NCI-H146 treated with DMSO at 0.1 percent for 48 hours (cell line): ENCODE measurements around the gene EVI2B.
"Not testable (repeated sequence)": the region's sequence is repeated elsewhere in the genome, so short reads cannot be mapped to it uniquely, and the experiment has no call there.

Source experiments
- DNase-seq: peaks from one replicate; lab custom pipeline; 2025; ENCODE audit not compliant: unreplicated experiment; lab: John Stamatoyannopoulos, UW

The EVI2B gene

DNA sequence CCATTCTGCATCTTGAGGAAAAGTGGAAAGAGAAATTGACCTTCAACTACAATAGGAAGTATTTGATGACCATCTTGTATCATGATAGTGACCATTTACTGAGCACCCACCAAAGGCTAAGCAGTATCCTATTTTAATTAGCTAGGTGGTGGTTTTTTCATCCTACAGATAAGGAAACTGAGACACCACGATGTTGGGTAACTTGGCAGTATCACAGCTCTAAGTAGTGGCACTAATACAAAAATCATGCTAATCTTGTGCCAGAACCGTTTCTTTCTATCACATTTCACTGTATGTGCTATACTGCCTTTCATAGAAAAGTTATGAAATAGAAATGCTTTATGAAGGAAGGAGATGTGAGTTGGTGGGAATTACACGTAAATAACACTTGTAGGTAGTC lies 2.3 kb downstream of the EVI2B start:
- no peak for DNase-seq

DNA sequence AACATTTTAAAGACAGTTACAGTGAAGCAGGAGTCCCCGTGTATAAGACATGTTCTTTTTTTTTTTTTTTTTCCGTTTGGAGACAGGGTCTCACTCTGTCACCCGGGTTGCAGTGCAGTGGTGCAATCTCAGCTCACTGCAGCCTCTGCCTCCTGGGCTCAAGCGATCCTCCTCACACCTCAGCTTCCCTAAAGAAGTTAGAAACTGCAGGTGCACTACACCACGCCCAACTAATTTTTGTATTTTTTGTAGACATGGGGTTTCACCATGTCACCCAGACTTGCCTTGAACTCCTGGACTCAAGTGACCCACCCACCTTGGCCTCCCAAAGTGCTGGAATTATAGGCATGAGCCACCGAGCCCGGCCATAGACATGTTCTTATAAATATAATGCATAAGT lies 3.0 kb downstream of the EVI2B start:
- DNase-seq, result no peak

DNA sequence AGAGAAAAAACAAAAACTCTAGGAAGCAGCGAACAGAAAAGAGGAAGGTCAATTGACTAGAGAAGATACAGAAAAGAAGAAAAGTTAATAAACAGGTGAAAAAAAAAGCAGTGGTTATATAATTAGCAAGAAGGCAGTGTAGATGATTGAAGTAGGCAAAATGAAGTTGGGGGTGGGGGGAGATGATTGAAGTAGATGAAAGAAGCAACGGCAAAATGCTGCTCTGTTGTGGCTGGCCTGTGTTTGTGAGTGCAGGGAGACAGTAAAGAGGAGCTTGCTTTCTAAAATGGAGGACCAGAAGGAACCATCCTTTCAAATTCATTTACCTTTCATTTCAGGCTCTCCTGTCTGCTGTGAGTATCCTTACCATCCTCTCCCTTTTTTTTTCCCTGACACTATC lies 3.6 kb downstream of the EVI2B start:
- no peak for DNase-seq

DNA sequence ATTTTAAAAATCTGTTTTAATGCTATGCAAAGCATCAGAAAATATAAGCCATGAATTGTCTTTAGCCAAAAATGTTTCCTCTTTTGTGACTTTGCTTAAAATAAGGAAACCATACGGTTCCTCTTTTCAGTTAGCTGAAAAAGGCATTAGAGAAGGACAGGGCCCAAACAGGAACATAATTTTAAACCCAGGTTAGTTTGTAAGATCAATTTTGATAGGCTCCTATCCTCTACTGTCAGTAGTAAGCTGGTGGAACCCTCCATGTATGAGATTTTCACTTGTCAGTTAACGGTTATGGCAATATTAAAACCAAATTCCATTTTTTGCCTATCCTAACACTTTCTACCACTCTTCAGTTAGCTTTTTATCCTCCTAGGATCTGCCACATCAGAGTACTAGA lies 4.3 kb downstream of the EVI2B start:
- no peak for DNase-seq

DNA sequence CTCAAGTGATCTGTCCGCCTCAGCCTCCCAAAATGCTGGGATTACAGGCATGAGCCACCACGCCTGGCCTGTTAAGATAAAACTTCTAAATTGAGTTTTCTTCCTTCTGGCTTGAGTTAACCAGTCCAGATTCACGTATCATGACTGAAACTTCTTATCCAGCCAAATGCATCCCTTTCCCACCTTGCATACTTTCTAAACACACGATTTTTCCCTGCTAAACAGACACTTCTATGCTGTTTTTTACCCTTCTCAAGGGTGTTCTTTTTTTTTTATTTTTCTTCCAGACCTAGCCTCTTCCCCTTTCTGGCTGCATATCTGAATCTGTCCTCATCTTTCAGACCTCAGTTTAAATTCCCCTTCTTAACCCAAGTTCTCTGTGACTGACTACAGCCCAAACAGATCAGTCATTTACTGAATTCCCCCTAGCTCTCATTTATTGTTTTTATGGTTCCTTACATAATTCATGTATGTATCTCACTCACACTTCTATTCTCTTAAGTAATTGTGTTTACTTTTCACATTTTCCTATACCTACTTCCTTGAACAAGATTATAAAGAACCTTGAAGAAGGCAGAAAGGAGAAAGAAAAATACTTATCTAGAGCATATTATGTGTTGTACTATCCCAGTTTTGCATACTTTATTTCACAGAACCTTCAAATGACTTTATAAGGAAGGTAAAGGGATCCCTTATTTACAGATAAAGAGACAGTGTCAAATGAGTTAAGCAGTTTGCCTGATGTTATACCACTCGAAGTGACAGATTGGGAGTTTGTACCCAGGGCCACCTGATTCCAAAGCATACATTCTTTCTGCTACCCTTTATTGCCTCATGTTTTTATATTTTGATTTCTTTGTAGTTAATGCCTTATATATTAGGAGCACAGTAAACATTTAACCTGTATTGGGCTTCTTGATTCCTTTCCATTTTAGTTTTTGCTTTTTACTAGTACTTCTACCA lies 5.2 kb downstream of the EVI2B start:
- DNase-seq, result no peak

DNA sequence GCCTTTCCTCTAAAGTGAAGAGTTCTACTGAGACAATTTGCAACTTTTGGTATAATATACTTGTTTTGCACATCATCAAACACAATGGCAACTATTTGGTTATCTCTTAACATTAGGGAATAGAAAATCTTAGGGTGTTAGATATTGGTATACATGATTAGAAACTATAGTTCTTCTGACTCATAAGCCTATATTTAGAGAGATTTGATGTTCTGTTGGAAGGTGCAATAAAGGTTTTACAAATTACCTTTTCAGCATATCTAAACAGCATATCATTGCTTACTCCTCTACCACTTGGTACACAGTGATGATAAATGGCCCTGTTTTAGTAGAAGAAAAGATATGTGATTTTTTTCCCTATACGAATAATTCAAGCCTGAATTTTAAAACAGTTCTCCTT lies 6.2 kb downstream of the EVI2B start:
- no peak for DNase-seq

DNA sequence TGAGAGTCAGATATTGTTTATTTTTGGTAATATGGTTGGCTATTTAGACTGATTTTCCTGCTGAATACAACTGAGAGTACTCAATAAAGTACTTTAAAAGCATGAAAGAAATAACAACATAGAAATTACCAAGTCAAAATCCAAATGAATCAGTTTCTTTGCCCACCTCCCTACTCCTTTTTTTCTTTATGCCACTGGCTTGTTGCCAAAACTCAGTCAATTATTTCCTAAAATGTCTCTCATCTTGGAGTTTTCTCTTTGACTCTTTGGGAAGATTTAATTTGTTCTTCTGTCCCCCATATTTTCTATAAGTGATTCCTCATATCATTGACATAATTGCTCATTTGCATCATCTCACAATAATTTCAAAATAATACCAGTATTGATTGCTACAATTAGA lies 14.2 kb downstream of the EVI2B start:
- no peak for DNase-seq

DNA sequence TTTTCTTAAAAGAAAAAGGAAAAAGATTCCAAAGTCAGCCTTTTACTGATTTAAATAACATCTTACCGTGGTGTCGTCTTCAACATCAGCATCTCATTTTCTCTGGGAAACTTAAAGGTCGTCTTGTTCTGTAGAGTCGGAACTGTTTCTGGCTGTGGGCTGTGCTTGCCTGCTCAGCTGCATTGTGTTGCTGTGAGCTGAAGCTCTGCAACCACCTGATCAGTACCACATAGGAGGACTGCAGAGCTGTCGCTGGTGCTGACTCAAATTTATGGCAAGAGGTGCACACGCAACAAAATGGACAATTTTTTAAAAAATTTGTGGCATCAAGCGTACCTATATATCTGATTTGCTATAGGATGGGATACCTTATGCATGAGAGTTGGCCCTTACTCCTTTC lies 16.8 kb downstream of the EVI2B start, which contains the start of gene OMG:
Gene OMG (minus strand): TSS at position 150 of the 400 bp plus-strand sequence. CDS start 908 bp downstream, outside the sequence.
- no peak for DNase-seq

DNA sequence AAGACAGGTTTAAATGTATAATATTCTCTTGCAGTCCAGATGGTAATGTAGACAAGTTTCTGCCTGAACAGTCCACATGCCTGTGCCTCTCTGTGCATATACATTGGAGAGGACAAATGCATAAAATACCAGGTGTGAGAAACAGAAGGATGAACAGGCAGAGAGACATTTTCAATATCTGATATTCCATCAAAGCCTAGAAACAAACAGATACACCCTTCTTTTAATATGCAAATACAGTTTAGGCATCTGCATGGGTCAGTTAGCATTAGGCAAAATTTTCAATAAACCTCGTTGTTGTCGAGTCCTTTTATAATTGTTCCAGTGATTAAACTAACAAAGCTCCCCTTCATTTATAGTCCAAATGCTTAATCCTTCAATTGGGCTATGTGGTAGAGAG lies 17.7 kb downstream of the EVI2B start:
- DNase-seq, result no peak

DNA sequence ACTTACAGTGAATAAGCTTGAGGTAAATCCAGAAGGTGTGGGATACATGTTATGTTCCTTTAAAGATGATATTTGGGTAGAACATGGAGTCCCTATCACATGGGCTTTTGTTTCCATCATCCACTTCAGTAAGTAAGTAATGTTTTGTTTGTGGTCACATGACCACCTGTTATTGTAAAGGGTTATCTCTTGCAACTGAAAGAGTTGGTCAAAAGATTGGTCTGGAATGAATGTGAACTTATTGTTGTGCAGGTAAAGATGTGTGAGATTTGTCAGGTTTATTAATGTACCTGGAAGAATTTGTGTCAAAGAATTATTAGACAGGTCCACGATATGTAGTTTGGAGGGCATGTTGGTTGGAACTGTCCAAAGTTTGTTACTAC lies 18.4 kb downstream of the EVI2B start:
- no peak for DNase-seq

DNA sequence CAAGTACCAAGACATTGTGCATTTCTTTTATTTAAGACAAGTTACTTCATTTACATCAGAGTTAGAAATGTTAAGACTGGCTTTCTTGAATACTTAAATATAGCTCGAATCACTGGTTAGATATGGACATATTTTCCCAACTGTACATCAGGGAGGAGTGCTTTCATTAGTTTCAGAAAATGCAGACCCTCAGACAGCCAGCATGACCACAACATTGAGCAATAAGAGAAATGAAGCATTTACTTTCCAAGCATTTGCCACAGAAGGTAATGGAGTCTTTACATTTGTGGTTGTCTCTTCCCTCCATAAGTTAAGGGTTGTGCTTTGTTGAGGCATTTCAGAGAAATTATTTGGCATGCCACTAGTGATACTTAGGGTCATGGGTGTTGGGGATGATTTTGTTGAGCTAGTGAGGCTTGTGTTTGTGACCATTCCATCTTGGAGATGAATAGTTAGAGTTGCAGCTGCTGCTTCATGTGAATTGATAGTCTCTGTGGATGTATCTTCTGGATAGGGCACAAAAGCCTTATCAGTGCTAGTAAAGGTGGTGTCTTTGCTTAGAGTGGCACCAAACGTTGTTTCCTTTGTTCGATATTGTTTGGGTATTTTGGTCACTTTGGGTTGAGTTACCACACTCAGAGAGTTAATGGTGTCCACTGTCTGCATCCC lies 18.9 kb downstream of the EVI2B start:
- peak; percentile 34 for DNase-seq

DNA sequence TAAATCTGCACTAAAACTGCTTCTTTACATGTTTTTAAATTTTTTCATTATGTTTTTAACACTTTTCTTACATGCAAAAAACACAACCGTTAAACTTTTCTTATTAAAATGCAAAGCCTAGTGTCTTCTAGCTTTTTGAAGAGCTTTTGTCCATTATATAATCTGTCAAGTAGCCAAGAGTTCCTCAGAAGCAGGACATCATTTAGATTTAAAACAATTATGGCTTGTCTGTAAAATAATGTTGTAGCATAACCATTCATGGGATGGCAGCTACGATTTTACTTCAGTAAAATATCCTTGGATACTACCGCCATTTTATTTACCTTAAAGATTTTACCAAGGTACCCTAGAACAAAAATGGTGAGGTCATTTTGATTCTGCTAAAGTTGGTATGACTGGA lies 19.6 kb downstream of the EVI2B start:
- DNase-seq, result no peak

DNA sequence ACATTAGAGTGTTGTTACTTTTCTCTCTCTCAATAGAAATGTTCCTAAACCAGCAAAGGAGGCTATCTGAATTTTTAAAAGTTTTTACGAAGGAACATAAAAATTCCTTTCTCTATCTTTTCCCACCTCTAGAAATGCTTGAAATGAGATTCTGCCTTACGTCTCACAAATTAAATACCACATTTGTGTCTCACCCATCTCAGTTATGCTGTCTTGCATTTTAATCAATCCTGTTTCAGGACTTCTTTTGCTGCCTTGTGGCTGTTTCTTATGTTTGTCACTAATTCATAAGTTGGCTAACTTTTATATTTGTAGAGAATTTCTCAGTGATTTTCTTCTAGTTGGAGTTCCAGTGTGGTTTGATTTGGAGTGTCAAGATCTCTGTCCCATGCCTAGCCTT lies 20.3 kb downstream of the EVI2B start:
- DNase-seq, result no peak

DNA sequence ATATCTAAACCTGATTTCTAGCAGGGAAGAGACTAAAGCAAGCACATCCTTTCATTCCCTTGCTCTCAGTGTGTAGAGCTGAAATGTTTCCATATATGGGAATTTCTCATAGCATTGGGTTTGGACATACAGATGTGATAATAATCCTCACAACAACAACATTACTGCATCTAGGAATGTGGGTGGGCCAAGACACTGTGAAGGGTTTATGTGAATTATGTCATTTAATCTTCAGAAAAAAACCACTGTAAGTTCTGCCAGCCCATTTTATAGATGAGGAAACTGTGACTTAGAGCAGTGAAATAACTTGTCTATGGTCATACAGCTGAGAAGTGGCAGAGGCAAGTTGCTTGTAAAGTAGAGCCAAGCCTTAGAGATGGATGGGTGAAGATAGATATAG lies 22.0 kb downstream of the EVI2B start:
- DNase-seq, result no peak

DNA sequence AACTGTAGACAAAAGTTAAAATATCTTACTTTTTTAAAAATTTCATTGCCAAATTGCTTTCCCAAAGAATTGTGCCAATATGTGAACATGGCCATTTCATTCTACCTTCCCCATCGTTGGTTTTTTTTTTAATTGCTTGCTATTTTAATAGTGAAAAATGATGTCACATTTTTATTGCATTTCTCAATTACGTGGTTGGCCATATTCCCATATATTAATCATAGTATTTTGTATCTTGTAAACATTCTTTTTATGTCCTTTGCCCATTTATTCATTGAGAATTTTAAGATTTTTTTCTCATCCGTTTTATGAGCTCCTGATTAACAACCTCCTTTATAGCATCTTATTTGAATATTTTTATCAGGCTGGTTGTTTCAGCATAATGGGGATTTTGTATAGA lies 24.1 kb downstream of the EVI2B start:
- DNase-seq, result no peak

DNA sequence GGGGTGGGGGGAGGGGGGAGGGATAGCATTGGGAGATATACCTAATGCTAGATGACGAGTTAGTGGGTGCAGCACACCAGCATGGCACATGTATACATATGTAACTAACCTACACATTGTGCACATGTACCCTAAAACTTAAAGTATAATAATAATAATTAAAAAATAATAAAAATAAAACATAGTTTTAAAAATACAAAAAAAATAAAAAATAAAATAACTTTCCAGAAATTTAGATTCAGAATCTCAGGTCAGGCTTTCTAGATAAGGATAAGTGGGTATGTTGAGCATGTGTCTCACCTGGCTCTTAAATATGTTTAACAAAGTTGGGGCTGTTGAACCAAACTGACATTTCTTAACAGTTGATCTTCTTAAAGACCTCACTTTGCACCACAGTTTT lies 25.9 kb downstream of the EVI2B start:
- not testable (repeated sequence) for DNase-seq

DNA sequence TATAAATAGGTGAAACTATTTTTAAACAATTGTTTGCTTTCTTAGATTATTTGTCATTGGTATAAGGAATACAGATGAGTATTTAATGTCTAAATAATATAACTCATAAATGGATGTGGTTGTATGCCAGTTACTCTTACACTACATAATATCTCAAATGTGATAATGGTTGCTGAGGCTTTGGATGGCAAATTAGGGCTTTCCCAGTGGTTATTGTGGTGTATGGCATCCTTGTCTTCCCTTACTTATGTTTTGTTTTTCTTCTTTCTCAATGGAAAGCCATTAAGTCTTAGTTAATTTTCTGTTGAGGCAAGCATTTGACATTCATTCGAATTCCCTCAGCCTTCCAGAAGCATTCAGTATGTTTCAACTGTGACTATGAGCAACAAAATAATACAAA lies 27.3 kb downstream of the EVI2B start:
- no peak for DNase-seq

DNA sequence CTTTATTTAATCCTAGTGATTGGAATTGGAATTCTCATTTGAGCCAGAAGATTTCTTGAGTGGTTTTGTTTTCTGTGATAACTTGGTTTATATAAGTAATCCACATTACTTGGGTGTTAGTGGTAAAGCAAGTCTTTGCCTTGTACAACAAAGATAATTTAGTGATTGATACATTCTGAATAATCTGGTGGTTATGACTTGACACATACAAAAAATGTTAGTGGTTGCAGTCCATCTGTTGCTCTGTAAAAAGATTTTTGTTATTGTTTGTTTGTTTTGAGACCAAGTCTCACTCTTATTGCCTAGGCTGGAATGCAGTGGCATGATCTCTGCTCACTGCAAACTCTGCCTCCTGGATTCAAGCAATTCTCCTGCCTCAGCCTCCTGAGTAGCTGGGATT lies 30.0 kb downstream of the EVI2B start:
- no peak for DNase-seq

DNA sequence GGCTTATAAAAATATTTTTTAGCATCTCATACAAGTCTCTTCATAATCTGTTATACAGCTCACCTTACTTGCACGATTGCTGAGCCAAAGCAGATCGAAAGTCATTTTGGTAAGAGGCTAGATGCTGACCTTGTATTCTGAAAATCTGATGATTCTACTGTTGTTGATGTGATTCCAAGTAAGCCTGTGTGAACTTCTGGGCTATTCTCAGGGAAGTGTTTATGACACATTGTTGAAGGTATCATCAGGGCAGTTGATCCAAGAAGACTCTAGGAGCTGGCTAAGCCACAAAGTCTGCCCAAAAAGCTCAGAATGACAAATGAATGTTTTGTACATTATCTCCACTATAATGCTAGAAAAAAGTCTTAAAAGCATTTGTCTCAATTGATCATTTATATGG lies 32.8 kb downstream of the EVI2B start:
- DNase-seq, result no peak

DNA sequence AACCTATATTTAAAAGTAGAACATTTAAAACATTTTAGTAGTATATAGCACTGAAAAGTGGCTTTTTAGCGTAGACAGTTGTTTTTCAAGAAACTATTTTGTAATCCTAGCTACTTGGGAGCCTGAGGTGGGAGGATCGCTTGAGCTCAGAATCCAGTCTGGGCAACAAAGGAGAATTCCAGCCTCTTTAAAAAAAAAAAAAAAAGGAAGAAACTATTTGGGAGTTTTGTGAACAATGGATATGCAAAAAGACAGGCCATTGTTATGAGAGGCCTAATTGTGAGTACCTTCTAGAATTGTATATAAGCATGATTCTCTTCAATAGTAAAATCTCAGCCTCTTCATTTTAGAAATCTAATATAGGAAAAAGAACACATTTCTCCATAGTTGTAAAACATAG lies 34.5 kb downstream of the EVI2B start:
- no peak for DNase-seq

DNA sequence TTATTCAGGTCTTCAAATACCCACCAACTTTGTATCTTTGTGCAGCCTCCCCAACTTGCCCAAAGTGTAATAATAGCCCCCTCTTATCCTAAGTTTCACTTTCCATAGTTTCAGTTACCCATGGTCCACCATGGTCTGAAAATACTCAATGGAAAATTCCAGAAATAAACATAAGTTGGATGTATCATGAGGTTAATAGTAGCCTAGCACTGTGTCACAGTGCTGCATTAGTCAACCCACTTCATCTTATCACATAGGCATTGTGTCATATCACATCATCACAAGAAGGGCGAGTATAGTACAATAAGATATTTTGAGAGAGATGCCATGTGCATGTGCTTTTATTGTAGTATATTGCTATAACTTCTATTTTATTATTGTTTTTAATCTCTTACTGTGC lies 38.7 kb downstream of the EVI2B start:
- no peak for DNase-seq

DNA sequence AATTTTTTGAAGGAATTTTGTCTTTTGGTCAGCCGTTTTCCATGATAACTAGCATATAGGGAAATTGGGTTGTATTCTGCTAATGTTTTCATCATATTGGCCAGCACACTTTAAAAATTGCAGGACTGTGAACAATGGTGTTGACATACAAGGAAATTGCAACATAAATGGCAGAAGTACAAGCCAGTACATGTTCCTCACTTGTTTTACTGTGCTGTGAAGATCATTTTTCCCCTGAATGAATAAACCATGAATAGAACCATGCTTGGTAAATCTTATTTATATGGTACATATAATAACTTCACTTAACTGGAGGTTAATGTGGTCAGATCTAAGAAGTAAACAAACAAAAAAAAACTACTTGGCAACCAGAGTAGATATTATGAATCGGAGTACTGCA lies 39.6 kb downstream of the EVI2B start:
- DNase-seq, result no peak
